NCI-H1930 (cell line): Measurements from ENCODE around the gene TTPAL.
"Not testable (repeated sequence)": the region's sequence is repeated elsewhere in the genome, so short reads cannot be mapped to it uniquely, and the experiment has no call there.

Experiments used
- DNase-seq, 2 experiments: peaks; one replicate each; lab custom pipeline; 2025; lab: John Stamatoyannopoulos, UW

Gene TTPAL

GRCh38 chr20:44468044-44468782 lies 7.5 kb upstream of the TTPAL start:
- DNase-seq = no peak

GRCh38 chr20:44470327-44470726 lies 5.3 kb upstream of the TTPAL start:
- DNase-seq = no peak

- no peak for DNase-seq
These were observed 4.2 kb upstream of the TTPAL start for GRCh38 chr20:44471481-44471882.

GRCh38 chr20:44472283-44472682 lies 3.4 kb upstream of the TTPAL start:
- DNase-seq = not testable (repeated sequence)

GRCh38 chr20:44475372-44475693 lies 341 bp upstream of the TTPAL start:
- DNase-seq = no peak

GRCh38 chr20:44477151-44477550 lies 1.5 kb downstream of the TTPAL start:
- no peak for DNase-seq

- DNase-seq = no peak
These were observed 2.5 kb downstream of the TTPAL start for GRCh38 chr20:44478206-44478605.

- no peak for DNase-seq
These were observed 4.0 kb downstream of the TTPAL start for GRCh38 chr20:44479643-44480042.

- DNase-seq = no peak
These were observed 4.4 kb downstream of the TTPAL start for GRCh38 chr20:44480097-44480496.

- no peak for DNase-seq
These were observed 6.2 kb downstream of the TTPAL start for GRCh38 chr20:44481719-44482416.

GRCh38 chr20:44483112-44483511 lies 7.4 kb downstream of the TTPAL start:
- DNase-seq = no peak

GRCh38 chr20:44485078-44485829 lies 9.6 kb downstream of the TTPAL start:
- DNase-seq = no peak

- no peak for DNase-seq
These were observed 10.1 kb downstream of the TTPAL start for GRCh38 chr20:44485830-44486198.

GRCh38 chr20:44488551-44488950 lies 12.9 kb downstream of the TTPAL start:
- DNase-seq = no peak

- DNase-seq = no peak
These were observed 13.5 kb downstream of the TTPAL start for GRCh38 chr20:44489223-44489622.

GRCh38 chr20:44489931-44490330 lies 14.3 kb downstream of the TTPAL start:
- no peak for DNase-seq

GRCh38 chr20:44491635-44492395 lies 16.1 kb downstream of the TTPAL start:
- DNase-seq = no peak

- no peak for DNase-seq
These were observed 18.6 kb downstream of the TTPAL start for GRCh38 chr20:44494266-44494665.

- no peak for DNase-seq
These were observed 19.0 kb downstream of the TTPAL start for GRCh38 chr20:44494681-44495080.

GRCh38 chr20:44495257-44495656 lies 19.6 kb downstream of the TTPAL start:
- DNase-seq = no peak

GRCh38 chr20:44495802-44496481 lies 20.3 kb downstream of the TTPAL start:
- DNase-seq = no peak

GRCh38 chr20:44496976-44497375 lies 21.3 kb downstream of the TTPAL start:
- DNase-seq = no peak
